Kidney (tissue), 14 donors: ENCODE data around the gene ZFP82. TPM values are rescaled to one million over a fixed set of nuclear protein-coding genes. Genes with fewer than 3 reads are reported as not detected.

Source experiments
- DNase-seq, 5 donors: peaks; one replicate each; pipeline ENCODE4 v3.0.0-alpha.2; 2013 to 2020
- FAIRE-seq: peaks from 2 replicates; lab custom pipeline; 2012; peaks lifted over from hg19 to GRCh38; lab: Jason Lieb, UNC
- H3K27ac ChIP-seq, 2 donors: one replicate each; pipeline ENCODE4 v1.7.0; 2013; ENCODE audit warnings: low read depth in 2 of 2, low read length in 2 of 2, inconsistent platforms in 1 of 2
- H3K27me3 ChIP-seq: one replicate; pipeline ENCODE4 v1.7.1; 2013; ENCODE audit warnings: low read length, inconsistent platforms; ENCODE audit not compliant: control insufficient read depth, insufficient read depth
- H3K36me3 ChIP-seq, 3 donors: one replicate each; pipeline versions ENCODE4 v1.7.0 to v1.7.1; 2013; ENCODE audit warnings: low read length in 3 of 3, control low read depth in 1 of 3, inconsistent platforms in 1 of 3; ENCODE audit not compliant: insufficient read depth in 3 of 3, control insufficient read depth in 2 of 3
- H3K4me1 ChIP-seq, 3 donors: one replicate each; pipeline versions ENCODE4 v1.7.0 to v1.7.1; 2013; ENCODE audit warnings: low read length in 3 of 3, inconsistent platforms in 1 of 3, low read depth in 1 of 3; ENCODE audit not compliant: control insufficient read depth in 2 of 3, insufficient read depth in 2 of 3
- H3K4me3 ChIP-seq, 3 donors: one replicate each; pipeline versions ENCODE4 v1.7.0 to v1.8.1; 2013; ENCODE audit warnings: low read length in 3 of 3, control low read depth in 1 of 3, inconsistent platforms in 1 of 3
- H3K9ac ChIP-seq, 3 donors: one replicate each; pipeline versions ENCODE4 v1.7.0 to v1.7.1; 2013; ENCODE audit warnings: low read length in 3 of 3, control low read depth in 1 of 3, inconsistent platforms in 1 of 3
- H3K9me3 ChIP-seq, 3 donors: one replicate each; pipeline versions ENCODE4 v1.7.0 to v1.7.1; 2013; ENCODE audit warnings: low read length in 3 of 3, control low read depth in 1 of 3, inconsistent platforms in 1 of 3; ENCODE audit not compliant: control insufficient read depth in 2 of 3, insufficient read depth in 1 of 3
- intact Hi-C: fragments of 100-400 bp; cut with DNase I; formaldehyde crosslinking; loops from one replicate; pipeline ENCODE4 v1.11.1; 2022
- polyA plus RNA-seq: library from polyadenylated mRNA; stranded (reverse); fragments of 350-450 nt; fragmentation: Illumina TruSeq; extraction: RNeasy Lipid Tissue Mini Kit (QIAGEN cat#74804); gene quantifications from one replicate; pipeline ENCODE4 v1.2.3, GENCODE V29; 2014; ENCODE audit warnings: low read depth, low replicate concordance; ENCODE audit not compliant: insufficient read depth
- total RNA-seq: library from RNA; stranded (reverse); fragmentation: NEBNext Ultra II Directional; extraction: Animal tissue kit (Norgen Biotek cat#: 25700); gene quantifications from one replicate; pipeline ENCODE4 v1.2.1, GENCODE V29; 2021
- TF ChIP-seq, protein P1 (sequence below): IDR thresholded peaks from 3 replicates; pipeline ENCODE4 v1.5.1; 2012; ENCODE audit warnings: mild to moderate bottlenecking, moderate library complexity, borderline replicate concordance; ENCODE audit not compliant: insufficient read depth; ENCODE audit errors: extremely low read depth
- donor health status: control.
- donor health status: control.
- donor health status: control.
- donor health status: control.
- donor health status: control.
- donor health status: DM: yes; HTN: yes; CAD: no.
- donor health status: Normal renal cell carcinoma (clear cell type).

The ZFP82 gene
- total and polyA plus RNA-seq, 2 donors from 2014 or later, result 4.5 to 7.9 TPM

DNA sequence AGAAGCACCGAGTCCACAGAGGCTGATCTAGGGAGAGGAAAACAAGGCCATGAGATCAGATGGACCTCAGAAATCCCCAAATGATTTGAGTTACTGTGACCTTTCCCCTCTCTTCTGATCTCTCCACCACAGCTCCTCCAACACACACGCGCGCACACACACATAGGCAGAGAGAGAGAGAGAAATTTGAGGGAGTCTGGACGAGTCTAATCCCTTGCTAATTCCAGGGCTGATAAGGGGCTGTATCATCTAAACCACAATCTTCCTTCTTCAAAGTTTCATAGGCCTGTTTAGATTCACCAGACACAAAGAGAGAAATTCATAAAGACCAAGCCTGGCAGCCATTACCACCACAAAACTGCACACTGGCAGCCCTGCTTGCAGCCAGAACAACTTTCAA lies 8.6 kb downstream of the ZFP82 start:
- Histone ChIP-seq H3K27me3 (no peaks in the 10 kb centered on the region), H3K9me3 (peaks cover 0 to 3% (median 0%) of the 10 kb centered on the region in 3 donors), H3K9ac (no peak overlapping the region), H3K27ac (no peak overlapping the region), H3K4me3 (no peak overlapping the region), H3K4me1 (no peaks in the 10 kb centered on the region), H3K36me3 (peaks cover 8 to 22% (median 18%) of the 10 kb centered on the region in 3 donors)
- TF ChIP-seq, protein P1, sequence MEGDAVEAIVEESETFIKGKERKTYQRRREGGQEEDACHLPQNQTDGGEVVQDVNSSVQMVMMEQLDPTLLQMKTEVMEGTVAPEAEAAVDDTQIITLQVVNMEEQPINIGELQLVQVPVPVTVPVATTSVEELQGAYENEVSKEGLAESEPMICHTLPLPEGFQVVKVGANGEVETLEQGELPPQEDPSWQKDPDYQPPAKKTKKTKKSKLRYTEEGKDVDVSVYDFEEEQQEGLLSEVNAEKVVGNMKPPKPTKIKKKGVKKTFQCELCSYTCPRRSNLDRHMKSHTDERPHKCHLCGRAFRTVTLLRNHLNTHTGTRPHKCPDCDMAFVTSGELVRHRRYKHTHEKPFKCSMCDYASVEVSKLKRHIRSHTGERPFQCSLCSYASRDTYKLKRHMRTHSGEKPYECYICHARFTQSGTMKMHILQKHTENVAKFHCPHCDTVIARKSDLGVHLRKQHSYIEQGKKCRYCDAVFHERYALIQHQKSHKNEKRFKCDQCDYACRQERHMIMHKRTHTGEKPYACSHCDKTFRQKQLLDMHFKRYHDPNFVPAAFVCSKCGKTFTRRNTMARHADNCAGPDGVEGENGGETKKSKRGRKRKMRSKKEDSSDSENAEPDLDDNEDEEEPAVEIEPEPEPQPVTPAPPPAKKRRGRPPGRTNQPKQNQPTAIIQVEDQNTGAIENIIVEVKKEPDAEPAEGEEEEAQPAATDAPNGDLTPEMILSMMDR, result no peak
- intact Hi-C loops, result no loop called here
- DNase-seq, result no peak
- FAIRE-seq, result no peak

DNA sequence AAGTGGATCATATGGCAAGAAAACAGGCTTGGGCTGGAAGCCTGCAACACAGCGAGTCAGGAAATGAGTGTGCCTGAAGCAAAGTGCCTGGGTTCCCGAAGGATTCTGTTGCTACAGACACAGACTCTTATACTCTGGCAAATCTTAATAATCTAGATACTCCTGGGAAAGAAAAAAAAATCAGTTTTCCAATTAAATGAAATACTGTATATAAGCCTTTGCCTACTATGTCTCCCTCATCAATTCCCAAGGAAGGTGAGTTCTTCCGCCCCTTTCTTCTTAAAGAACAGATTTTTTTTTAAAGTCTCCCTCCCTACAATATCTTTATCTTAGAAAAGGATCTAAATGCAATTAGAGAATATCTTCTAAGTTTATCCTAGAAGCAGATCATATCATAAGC lies 10.3 kb downstream of the ZFP82 start:
- H3K36me3 ChIP-seq, result peaks cover 13 to 28% (median 20%) of the 10 kb centered on the region in 3 donors
- H3K27me3 ChIP-seq, result no peaks in the 10 kb centered on the region
- H3K9me3 ChIP-seq, result peaks cover 0 to 3% (median 0%) of the 10 kb centered on the region in 3 donors
- no peak overlapping the region for H3K4me3 ChIP-seq
- intact Hi-C loops, result no loop called here
- DNase-seq (no peak), FAIRE-seq (no peak)
- no peaks in the 10 kb centered on the region for H3K4me1 ChIP-seq
- H3K27ac ChIP-seq, result no peak overlapping the region
- no peak overlapping the region for H3K9ac ChIP-seq
- TF ChIP-seq, protein P1, result no peak

DNA sequence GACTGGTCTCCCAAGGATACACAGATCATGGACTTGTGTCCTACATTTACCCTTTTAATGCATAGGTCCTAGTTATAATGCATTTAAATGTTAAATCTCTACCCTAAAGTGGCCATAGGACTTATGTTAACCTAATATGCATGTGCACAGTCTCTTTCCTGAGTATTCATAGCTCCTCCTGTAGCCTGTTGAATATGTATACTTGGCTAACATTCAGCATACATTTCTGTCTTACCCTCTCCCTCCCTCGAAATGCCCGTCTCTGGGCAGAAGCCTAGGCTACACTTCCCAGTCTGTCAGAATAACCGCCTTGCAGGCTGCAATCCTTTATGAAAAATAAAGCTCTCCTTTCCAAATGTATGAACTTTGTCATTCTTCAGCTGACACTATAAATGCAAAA lies 13.9 kb downstream of the ZFP82 start:
- DNase-seq (no peak), FAIRE-seq (no peak)
- Histone ChIP-seq H3K27ac (no peak overlapping the region), H3K27me3 (no peaks in the 10 kb centered on the region), H3K4me3 (no peak overlapping the region), H3K36me3 (peaks cover 15 to 28% (median 27%) of the 10 kb centered on the region in 3 donors), H3K9me3 (peaks cover 0 to 5% (median 0%) of the 10 kb centered on the region in 3 donors), H3K4me1 (no peaks in the 10 kb centered on the region), H3K9ac (no peak overlapping the region)
- TF ChIP-seq, protein P1, result no peak
- intact Hi-C loops, result no loop called here

DNA sequence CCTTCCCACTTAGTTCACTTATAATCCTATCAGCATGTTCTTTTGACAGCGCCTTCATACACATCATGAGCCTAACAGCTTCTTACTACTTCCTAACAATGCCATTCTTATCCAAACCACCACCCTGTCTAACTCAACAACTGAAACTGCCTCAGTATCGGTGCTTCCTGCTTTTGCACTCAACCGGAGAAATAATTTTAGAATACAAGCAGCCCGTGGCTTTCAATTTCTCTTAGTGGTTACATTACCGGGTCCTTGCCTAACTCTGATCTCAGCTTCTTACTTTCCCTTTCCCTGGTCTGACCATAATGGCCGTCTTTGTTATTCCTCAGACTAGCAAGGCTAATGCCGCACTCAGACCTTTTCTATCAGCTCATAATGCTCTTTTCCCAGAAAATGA lies 17.0 kb downstream of the ZFP82 start:
- no peaks in the 10 kb centered on the region for H3K27me3 ChIP-seq
- H3K9ac ChIP-seq, result no peak overlapping the region
- TF ChIP-seq, protein P1, result no peak
- H3K9me3 ChIP-seq, result peaks cover 0 to 2% (median 0%) of the 10 kb centered on the region in 3 donors
- FAIRE-seq, result no peak
- peaks cover 7 to 18% (median 18%) of the 10 kb centered on the region in 3 donors for H3K36me3 ChIP-seq
- H3K27ac ChIP-seq, result no peak overlapping the region
- H3K4me3 ChIP-seq, result no peak overlapping the region
- DNase-seq, result no peak
- H3K4me1 ChIP-seq, result no peaks in the 10 kb centered on the region
- intact Hi-C loops, result no loop called here
